Eye (tissue), 1 donor: Measurements from ENCODE around the gene ANKRD35.

Source experiments
- DNase-seq: peaks from one replicate; pipeline ENCODE4 v3.0.0-alpha.2; 2015

The ANKRD35 gene

GRCh38 chr1:145892486-145893087 lies 6.9 kb upstream of the ANKRD35 start:
- peak; percentile 22 for DNase-seq

GRCh38 chr1:145891587-145892485 lies 6.2 kb upstream of the ANKRD35 start:
- peak; percentile 97 for DNase-seq

- DNase-seq: no peak
Observed at GRCh38 chr1:145891143-145891542, 5.5 kb upstream of the ANKRD35 start.

GRCh38 chr1:145889722-145890121 lies 4.1 kb upstream of the ANKRD35 start:
- DNase-seq: no peak

GRCh38 chr1:145887631-145888030 lies 2.0 kb upstream of the ANKRD35 start:
- no peak for DNase-seq

- DNase-seq: no peak
Observed at GRCh38 chr1:145886816-145887215, 1.1 kb upstream of the ANKRD35 start.

GRCh38 chr1:145886390-145886789 lies 724 bp upstream of the ANKRD35 start:
- no peak for DNase-seq

- DNase-seq: no peak
Observed at GRCh38 chr1:145884675-145885074, 991 bp downstream of the ANKRD35 start.

GRCh38 chr1:145879775-145880174 lies 5.9 kb downstream of the ANKRD35 start:
- DNase-seq: no peak

- DNase-seq: no peak
Observed at GRCh38 chr1:145878724-145879123, 6.9 kb downstream of the ANKRD35 start.

- DNase-seq: no peak
Observed at GRCh38 chr1:145877923-145878486, 7.7 kb downstream of the ANKRD35 start.

GRCh38 chr1:145874646-145875045 lies 11.0 kb downstream of the ANKRD35 start:
- DNase-seq: no peak

- peak; percentile 87 for DNase-seq
Observed at GRCh38 chr1:145871994-145872924, 13.4 kb downstream of the ANKRD35 start.

GRCh38 chr1:145868232-145868631 lies 17.4 kb downstream of the ANKRD35 start:
- no peak for DNase-seq

GRCh38 chr1:145863282-145864018 lies 22.2 kb downstream of the ANKRD35 start:
- DNase-seq: peak; percentile 30

GRCh38 chr1:145859491-145860023 lies 26.1 kb downstream of the ANKRD35 start:
- DNase-seq: peak; percentile 93

- DNase-seq: peak; percentile 97
Observed at GRCh38 chr1:145858901-145859490, 26.7 kb downstream of the ANKRD35 start, which contains the start of gene PIAS3. TSS of gene PIAS3 (minus strand) at chr1:145859081. CDS start at chr1:145858990, 91 bp downstream.

- DNase-seq: no peak
Observed at GRCh38 chr1:145858238-145858900, 27.3 kb downstream of the ANKRD35 start.

GRCh38 chr1:145857170-145857569 lies 28.5 kb downstream of the ANKRD35 start:
- DNase-seq: no peak

- no peak for DNase-seq
Observed at GRCh38 chr1:145855426-145855948, 30.2 kb downstream of the ANKRD35 start.
